HL-60/S4 (cell line): ENCODE measurements around the gene DOK4.
"Not testable (repeated sequence)": the region's sequence is repeated elsewhere in the genome, so short reads cannot be mapped to it uniquely, and the experiment has no call there.

Experiments
- in situ Hi-C: fragments of 300-500 bp; cut with MboI; formaldehyde crosslinking; loops from 2 replicates; pipeline ENCODE4 v1.14.3; 2022; ENCODE audit warnings: low sequenced_read_pairs

DOK4 gene

DNA sequence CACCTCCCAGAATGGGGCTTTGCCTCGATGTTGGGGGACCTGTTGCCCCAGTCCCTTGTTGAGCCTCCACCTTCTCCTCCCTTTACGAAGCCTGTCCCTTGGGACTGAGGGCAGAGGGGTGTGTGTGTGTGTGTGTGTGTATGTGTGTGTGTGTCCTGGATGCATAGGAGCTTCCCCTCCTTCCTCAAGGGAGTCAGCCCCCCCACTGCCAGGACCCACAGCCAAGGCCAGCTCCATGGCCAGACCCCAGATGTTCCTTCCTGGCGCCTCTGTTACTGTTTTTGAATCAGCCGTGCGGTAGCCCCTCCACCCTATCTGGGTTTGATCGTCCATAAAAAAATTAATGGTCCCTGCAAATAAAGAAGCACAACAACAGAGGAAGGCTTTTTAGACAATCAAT lies 17.7 kb upstream of the DOK4 start:
- in situ Hi-C loops: no loop called here

DNA sequence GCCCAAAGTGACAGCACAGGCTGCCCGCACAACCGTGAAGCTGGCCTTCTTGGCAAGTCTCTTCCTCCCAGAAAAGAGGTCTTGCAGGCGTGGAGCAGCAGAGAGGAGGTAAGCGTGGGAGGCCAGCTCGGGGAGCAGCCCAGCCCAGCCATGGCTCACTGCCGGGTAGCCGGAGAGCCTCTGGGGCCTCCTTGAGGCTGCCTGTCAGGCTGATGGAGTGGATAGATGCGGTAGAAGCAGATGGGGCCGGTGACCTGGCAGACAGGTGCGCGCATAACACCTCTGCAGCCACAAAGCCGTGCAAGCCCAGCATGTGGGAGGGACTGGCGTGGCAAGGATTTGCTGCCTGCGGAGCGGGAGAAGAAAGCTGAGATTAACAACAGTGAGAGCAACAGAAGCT lies 17.1 kb upstream of the DOK4 start:
- in situ Hi-C loops: no loop called here

DNA sequence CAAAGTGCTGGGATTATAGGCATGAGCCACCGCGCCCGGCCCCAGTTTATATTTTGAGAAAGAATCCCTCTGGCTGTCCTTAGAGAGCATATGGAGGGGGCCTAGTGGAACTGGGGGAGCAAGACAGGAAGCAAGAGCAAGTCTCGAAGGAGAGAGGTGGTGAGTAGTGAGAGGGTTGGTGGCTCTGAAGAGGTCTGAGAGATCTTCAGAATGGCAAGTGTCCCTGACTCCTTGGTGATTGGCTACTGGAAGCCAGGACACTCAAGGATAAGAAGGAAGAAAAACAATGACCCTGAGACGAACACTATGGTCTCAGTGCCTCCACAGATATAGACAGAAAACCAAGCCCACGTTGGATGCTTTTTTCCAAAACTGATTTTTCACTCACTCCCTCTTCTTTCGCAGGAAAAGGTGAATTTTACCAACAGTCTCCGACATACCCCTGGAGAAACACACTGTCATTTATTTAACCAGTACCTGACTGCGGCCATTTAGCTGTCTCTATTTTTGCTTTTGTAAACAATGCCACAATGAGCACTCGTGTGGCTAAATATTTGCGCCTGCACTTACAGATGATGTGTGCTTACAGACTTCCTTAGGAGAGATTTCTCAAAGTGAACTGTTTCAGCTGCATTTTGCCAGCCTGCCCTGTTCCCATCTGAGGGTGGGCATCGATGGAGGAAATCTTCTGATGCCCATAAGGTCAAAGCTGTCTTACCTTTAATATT lies 15.9 kb upstream of the DOK4 start:
- in situ Hi-C loops: no loop called here

DNA sequence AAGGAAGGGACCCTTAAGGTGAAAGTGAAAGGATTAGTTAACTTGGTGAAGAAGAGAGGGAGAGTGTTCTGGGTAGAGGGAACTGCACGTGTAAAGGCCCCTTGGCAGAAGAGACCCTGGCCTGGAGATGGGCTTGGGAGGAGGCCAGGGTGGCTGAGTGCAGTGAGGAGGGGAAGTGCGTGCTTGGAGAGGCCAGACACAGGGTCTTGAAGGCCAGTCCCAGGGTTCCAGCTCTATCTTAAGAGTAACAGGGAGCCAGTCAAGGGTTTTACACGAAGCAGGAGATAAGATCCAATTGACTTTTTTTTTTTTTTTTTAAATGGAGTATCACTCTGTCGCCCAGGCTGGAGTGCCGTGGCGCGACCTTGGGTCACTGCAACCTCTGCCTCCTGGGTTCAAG lies 15.2 kb upstream of the DOK4 start:
- in situ Hi-C loops: no loop called here

DNA sequence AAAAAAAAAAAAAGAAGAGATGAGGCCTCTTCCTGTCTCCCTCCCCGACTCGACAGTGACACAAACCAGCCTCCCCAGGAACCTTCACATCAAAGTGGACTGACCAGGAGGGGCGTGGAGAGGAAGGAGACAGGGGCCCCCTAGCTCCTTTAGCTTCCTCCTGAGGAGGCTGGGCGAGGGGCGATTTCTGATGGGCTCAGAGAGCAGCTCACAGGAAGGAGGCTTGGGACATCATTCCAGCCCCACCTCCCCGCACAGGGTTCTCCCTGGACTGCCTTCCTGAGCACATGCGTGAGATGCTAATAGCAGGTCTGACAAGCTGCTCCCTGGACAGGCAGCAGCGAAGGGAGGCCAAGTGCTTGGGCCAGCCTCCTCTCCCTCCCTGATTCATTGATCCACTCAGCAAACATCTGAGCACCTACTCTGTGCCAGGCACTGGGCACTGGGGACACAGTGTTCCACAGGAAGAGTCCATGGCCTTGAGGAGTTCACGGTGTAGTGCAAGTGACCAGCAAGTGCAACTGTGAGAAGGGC lies 14.4 kb upstream of the DOK4 start:
- in situ Hi-C loops: no loop called here

DNA sequence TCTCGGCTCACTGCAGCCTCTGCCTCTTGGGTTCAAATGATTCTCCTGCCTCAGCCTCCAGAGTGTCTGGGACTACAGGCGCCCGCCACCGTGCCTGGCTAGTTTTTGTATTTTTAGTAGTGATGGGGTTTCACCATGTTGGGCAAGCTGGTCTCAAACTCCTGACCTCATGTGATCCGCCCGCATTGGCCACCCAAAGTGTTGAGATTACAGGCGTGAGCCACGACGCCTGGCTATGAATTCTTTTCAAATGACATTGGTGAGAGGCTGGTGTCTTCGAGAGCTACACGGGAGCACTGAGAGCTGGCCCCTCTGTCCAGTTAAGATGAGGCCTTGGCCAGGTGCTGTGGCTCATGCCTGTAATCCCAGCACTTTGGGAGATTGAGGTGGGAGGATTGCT lies 13.6 kb upstream of the DOK4 start:
- in situ Hi-C loops: not testable (repeated sequence)

DNA sequence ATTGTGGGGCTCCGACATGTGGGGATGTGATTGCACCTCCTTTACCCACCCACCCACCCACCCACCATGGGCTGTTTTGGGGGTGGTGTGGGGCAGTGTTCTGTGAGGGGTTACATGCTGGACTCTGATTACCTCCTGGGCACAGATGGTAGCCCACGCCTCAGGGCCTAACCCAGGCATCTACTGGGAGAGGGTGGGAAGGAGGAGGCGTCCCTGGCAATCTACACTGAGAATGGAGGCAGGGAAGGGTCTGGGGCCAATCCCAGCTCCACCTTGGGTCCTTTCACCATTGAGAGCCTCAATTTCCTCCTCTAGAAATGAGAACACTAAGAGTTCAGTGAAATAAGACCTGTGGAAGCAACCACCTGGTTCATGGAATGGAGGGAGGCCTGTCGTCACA lies 11.7 kb upstream of the DOK4 start:
- in situ Hi-C loops: no loop called here

DNA sequence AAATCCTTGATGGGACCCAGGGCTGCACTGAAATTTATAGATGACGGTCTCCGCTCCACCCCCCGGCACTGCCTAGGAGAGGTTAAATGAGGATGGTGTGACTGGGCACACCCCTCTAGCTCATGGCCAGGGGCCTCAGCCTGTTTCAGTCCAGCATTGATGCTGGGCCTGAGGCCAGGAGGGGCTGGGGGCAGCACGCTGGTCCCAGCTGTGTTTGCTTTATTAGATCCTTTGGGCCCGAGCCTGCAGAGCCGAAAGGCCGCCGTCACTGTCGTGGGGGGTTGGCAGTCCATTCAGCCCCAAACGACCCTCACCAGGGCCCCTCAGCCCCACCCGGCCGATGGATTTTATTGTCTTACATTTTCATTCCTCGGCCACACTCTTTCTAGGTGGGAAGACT lies 10.8 kb upstream of the DOK4 start:
- in situ Hi-C loops: no loop called here

DNA sequence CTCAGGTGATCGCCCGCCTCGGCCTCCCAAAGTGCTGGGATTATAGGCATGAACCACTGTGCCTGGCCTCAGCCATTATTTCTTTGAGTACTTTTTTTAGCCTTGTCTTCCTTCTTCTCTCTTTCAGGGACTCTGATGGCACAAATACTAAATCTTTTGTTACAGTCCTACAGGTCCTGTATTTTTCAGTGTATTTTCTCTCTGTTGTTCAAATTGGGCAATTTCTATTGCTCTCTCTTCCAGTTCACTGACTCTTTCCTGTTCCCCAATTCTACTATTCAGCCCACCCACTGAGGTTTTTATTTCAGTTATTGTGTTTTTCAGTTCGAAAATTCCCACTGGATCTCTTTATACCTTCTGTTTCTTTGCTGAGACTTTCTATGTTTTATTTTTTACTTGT lies 7.5 kb upstream of the DOK4 start:
- in situ Hi-C loops: no loop called here

DNA sequence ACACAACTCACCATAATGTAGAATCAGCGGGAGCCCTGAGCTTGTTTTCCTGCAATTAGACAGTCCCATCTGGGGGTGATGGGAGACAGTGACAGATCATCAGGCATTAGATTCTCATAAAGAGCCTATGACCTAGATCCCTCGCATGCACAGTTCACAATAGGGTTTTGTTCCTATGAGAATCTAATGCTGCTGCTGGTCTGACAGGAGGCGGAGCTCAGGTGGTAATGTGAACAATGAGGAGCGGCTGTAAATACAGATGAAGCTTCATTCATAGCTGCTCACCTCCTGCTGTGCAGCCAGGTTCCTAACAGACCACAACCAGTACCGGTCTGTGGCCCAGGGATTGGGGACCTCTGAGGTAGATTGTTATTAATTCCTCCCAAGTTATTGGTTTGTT lies 2.9 kb upstream of the DOK4 start:
- in situ Hi-C loops: no loop called here

DNA sequence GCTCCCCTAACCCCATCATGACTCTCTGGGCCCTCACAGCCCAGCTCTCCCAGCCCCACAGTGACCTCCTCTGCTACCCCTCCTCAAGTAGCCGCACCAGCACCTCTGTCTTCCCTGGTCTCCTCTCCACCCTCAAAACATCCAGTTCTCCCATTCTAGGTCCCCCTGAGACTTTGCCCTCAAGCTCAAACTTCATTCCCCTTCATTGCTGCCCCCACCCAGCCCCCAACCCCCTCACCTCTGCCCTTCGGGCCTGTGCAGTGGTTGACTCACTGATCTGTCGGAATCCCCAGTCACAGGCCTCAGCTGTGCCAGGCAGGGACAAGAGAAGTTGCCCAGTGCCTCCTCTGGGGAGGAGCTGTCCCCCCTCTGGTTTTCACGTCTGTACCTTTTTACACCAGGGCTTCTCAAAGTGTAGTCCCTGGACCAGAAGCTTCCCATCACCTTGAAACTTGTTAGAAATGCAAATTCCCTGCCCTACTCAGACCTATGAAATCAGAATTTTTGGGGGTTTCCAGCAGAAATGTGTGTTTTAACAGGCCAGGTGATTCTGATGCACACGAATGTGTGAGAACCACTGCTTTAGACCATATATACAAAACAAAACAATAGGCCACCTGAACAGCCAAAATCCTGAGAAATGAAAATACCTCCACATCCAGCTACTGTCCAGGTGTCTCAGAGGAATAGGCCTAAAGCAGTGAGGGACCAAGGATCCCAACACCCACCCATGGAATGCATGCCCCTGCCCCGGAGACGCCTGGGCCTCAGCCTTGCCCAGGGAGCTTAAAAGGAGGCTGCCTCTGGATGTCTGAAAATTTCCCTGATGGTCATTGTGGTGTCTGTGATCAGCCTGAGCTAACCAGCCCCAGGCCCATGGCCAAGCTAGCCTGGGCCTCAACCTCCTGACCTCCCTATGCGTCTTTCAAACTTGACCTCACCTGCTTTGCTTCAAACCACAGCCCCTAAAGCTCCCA lies 853 bp upstream of the DOK4 start:
- in situ Hi-C loops: no loop called here

DNA sequence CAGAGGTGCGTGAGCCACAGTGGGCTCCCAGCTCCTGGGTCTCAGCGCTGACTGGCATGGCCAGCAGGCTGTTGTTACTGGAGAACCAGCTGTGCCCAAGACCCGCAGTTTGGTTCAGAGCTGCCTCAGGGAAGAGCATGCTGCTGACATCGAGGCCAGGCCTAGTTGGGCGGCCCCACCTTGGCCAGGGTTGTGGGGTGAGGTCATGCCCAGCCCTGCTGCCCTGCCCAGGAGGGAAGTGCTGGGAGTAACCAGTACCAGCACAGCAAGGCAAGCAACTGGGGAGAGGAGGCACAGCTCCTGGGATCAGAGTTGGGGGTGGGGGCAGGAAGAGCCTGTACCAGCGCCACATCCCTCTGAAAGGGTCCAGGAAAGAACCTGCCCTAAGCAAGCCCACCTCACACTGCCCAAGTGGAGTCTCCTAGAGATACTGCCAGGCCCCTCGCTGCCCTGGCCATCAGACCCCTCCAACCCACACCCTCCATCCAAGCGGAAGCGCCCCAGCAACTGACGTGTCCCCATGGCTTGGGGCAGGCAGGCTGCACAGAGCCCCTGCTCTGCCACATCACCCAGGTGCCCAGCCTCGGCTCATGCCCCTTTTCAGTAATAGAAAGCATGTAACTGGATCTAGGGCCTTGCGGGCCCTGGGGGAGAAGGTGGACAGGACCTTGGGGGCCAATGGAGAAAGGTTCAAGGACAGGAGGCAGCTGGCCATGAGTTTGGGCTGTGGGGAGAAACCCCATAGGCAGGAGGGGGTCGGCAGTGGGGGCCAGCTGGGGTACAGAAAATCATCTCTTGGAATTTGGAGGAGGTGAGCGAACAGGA lies 990 bp downstream of the DOK4 start:
- in situ Hi-C loops: no loop called here

DNA sequence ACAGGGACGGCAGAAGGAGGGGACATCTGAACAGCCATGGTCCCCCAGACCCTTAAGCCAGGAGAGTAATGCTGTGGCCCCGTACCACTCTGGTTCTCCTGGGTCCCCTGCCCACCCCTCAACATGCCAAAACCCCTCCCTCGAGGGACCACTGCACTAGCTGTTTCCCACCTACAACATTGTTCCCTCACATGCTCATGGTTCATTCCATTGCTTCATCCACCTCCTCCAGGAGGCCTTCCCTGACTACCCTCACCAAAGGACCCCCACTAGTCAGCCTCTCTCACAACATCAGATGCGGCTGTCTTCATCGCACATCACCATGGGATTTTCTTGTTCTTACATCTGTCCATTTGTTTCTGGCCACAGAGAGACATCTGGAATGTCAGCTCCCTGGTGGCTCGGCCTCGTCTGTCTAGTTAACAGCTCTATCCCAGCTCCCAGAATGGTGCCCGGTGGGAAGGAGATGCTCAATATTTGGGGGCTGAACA lies 1.7 kb downstream of the DOK4 start:
- in situ Hi-C loops: no loop called here

DNA sequence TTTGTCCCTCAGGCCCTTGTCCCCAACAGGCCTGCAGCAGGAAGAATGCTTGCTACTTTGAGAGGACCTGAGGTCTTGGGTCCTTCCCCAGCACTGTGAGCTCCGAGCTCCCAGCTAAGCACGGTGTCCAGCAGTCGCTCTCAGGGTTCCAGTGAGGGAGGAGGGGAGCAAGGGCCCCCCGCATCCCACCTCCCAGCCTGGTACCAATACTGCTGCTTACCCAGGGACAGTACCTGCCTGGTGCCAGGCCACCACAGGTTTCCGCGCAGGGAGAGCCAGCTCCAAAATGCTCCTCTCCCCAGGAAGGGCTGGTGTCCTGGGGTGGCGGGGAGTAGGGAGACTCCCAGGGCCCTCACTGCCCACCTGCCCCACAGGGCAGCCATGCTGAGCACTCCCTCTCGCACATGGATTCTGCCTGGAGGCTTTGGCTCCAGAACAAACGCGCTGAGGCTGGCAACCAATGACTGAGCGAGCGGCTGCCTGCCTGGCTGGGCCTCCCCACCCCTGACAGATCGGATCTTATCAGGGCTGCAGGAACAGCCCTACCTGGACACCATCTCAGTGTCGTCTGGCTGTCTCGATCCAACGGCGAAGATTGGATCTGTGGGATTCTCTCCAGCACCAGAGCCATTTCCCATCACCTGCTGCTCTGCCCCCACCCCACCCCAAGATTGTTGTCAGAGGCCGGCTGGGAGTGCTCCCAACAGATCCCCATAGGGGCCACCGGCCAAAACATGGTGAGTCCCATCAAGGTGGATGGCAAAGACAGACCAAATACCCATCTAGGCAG lies 2.4 kb downstream of the DOK4 start:
- in situ Hi-C loops: no loop called here

DNA sequence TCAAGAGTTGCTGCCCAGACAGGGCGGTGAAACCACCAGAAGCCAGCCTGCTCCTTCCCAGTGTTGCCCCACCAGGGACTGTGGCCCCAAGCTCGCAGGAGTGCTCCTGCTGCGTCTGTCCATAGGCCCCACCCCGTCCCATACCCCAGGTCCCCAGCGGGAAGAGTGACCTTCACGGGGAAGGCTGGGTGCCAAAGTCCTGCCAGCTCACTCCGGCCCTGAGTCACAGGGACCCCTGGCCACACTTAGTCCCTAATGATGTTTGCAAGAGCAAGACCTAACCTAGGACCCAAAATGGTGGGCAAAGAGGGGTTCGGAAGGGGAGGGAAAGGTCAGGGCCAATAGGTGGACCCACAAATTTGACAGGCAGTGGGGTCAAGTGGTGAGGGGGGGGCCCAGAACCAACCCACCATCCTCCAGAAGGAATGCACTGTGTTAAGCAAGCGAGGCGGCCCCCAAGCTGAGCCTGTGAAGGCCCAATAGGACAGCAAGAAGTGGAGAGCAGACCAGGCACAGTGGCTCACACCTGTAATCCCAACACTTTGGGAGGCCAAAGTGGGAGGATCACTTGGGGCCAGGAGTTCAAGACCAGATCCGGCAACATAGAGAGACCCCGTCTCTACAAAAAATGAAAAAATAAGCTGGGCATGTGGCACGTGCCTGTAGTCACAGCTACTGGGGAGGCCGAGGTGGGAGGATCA lies 3.3 kb downstream of the DOK4 start:
- in situ Hi-C loops: no loop called here

DNA sequence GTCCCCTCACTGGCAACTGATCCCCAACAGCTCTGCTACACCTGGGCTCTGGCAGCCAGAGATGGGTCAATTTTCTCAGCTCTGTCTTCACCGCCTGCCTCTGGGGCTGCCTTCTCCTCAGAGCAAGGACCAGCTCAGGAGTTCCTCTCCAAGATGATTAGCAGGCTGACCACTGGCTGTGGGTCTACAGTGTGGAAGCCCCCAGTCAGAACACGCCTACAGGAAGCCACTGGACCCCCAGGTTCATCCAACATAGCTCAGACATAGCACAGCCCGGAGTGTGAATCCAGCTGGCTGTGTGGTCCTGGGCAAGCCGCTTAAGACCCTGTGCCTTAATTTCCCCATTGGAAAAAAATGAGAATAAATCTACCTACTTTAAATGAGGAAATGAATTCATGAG lies 4.9 kb downstream of the DOK4 start:
- in situ Hi-C loops: no loop called here

DNA sequence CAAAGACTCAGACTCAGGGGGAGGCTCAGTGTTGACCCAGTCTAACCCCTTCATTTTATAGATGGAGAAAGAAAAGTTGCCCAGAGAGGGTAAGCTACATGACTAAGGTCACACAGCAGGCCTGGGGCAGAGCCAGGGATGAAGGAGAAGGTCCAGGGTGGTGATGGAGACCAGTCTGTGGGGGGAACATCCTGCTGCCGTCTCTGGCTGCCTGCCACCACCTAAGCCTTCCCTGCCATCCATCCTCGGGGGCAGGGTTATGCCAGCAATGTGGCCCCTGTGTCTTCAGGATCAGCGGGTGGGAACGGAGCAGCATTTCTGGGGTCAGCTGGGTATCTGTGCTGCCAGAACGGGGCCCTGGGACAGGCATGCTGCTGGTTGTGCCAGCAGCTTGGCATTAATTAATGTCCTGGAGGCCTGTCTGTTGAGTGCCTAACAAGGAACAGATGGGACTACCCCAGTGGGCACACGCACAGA lies 5.5 kb downstream of the DOK4 start:
- in situ Hi-C loops: no loop called here

DNA sequence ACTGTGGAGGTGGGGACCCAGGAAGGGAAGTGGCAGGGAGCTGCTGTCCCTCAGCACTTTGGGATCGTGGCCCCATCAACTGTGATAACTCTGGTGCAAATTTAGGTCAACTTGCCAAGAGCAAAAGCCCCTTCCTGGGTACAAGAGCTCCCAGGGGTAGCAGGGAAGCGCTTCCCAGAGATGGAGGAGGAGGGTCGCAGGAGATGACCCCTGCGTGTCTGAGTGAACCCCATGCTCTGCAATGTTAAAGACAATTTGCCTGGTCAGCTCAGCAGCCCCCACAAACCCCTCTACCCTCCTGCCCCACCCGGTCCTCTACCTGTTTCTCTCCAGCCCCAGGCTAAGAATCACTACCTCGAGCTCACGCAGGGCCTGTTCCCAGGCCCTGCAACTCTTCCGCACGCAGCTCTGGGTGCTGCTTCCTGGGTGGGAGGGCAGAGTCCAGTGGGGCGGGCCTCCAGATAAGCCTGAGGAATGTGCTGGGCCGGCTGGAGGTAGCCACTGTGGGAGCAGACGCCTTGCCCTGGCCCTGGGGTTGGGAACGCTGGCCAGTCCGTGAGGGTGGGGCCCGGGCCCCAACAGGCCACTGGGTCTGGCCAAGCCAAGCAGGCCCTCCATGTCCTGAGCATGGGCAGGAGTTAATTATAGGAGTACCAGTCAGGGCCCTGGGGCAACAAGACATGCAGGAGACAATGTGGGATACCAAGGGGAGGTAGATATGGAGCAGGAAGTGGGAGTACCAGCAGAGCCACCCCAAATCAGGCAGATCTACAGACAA lies 6.1 kb downstream of the DOK4 start:
- in situ Hi-C loops: no loop called here
